OCI-LY1 (cell line): ENCODE data around the gene GAS6.

Source experiments
- H2AFZ ChIP-seq: fragments of 200-600 bp; sonication (generic), shearing (Covaris generic); 2 replicates; pipeline ENCODE4 v1.6.0; 2014; ENCODE audit warnings: antibody characterized with exemption, mild to moderate bottlenecking, low read length
- H3F3A ChIP-seq: fragments of 200-600 bp; sonication (generic), shearing (Covaris generic); 2 replicates; pipeline ENCODE4 v1.6.0; 2014; ENCODE audit warnings: mild to moderate bottlenecking, antibody characterized with exemption, low read length, moderate library complexity; ENCODE audit not compliant: insufficient read depth
- H3K27ac ChIP-seq: fragments of 200-600 bp; sonication (generic); 2 replicates; pipeline ENCODE4 v1.5.1; 2014; ENCODE audit warnings: low read length, mixed run types, mild to moderate bottlenecking, low read depth; ENCODE audit not compliant: poor library complexity, severe bottlenecking
- H3K27me3 ChIP-seq: fragments of 200-600 bp; sonication (generic); 2 replicates; pipeline ENCODE4 v1.6.0; 2014; ENCODE audit warnings: antibody characterized with exemption, mild to moderate bottlenecking, low read length, moderate library complexity; ENCODE audit not compliant: insufficient read depth
- H3K36me3 ChIP-seq: fragments of 200-600 bp; sonication (generic); 2 replicates; pipeline ENCODE4 v1.6.1; 2014; ENCODE audit warnings: mild to moderate bottlenecking, antibody characterized with exemption, low read length, moderate library complexity, mixed read lengths; ENCODE audit not compliant: insufficient read depth
- H3K4me1 ChIP-seq: fragments of 200-600 bp; sonication (generic); 2 replicates; pipeline ENCODE4 v1.5.1; 2014; ENCODE audit warnings: mild to moderate bottlenecking, low read length, moderate library complexity; ENCODE audit not compliant: insufficient read depth, severe bottlenecking
- H3K4me2 ChIP-seq: fragments of 200-600 bp; sonication (generic), shearing (Covaris generic); 2 replicates; pipeline ENCODE4 v1.6.1; 2014; ENCODE audit warnings: low read length
- H3K4me3 ChIP-seq: fragments of 200-600 bp; sonication (generic); 2 replicates; pipeline ENCODE4 v1.5.1; 2014; ENCODE audit warnings: low read length, low read depth, mild to moderate bottlenecking, mixed read lengths; ENCODE audit not compliant: poor library complexity, severe bottlenecking
- H3K79me2 ChIP-seq: fragments of 200-600 bp; shearing (Covaris generic); 2 replicates; pipeline ENCODE4 v1.6.1; 2016; ENCODE audit warnings: mixed run types, low read length, mixed read lengths; ENCODE audit not compliant: insufficient read depth
- H3K9ac ChIP-seq: fragments of 200-600 bp; sonication (generic), shearing (Covaris generic); 2 replicates; pipeline ENCODE4 v1.6.1; 2014; ENCODE audit warnings: mild to moderate bottlenecking, low read length, mixed read lengths
- H3K9me2 ChIP-seq: fragments of 200-600 bp; sonication (generic), shearing (Covaris generic); 2 replicates; pipeline ENCODE4 v1.6.1; 2014; ENCODE audit warnings: low read depth, mild to moderate bottlenecking, low read length, mixed read lengths
- H3K9me3 ChIP-seq: fragments of 200-600 bp; shearing (Covaris generic); 2 replicates; pipeline ENCODE4 v1.6.1; 2014; ENCODE audit warnings: low read length, mixed read lengths
- H4K20me1 ChIP-seq: fragments of 200-600 bp; sonication (generic), shearing (Covaris generic); 2 replicates; pipeline ENCODE4 v1.6.0; 2016; ENCODE audit warnings: mild to moderate bottlenecking, low read length; ENCODE audit not compliant: insufficient read depth
- EZH2 ChIP-seq: fragments of 200-600 bp; sonication (generic), shearing (Covaris generic); IDR thresholded peaks from 2 replicates; pipeline ENCODE4 v1.8.0; 2017; ENCODE audit warnings: borderline replicate concordance, mixed run types, mild to moderate bottlenecking, antibody characterized with exemption, low read length, moderate library complexity, mixed read lengths
- TF ChIP-seq, protein P1 (sequence below): fragments of 200-600 bp; sonication (generic), shearing (Covaris generic); IDR thresholded peaks from 2 replicates; pipeline ENCODE4 v1.5.1; 2017; ENCODE audit warnings: mild to moderate bottlenecking, antibody characterized with exemption, low read length, moderate library complexity, mixed read lengths

GAS6 gene

GRCh38 chr13:113783200-113783881 lies 80.5 kb downstream of the GAS6 start:
- Histone ChIP-seq H3K4me3 (no peak overlapping the region), H3K4me2 (no peak overlapping the region), H3K27ac (no peak overlapping the region), H3K27me3 (peaks cover 15% of the 10 kb centered on the region), H3K79me2 (no peaks in the 10 kb centered on the region), H3K9me2 (no peaks in the 10 kb centered on the region), H2AFZ (no peak overlapping the region), H3K36me3 (no peaks in the 10 kb centered on the region), H3K9ac (no peak overlapping the region), H3K4me1 (no peaks in the 10 kb centered on the region), H3F3A (no peaks in the 10 kb centered on the region), H3K9me3 (no peaks in the 10 kb centered on the region), H4K20me1 (no peaks in the 10 kb centered on the region)
- TF ChIP-seq EZH2 = no peak
- TF ChIP-seq, protein P1, sequence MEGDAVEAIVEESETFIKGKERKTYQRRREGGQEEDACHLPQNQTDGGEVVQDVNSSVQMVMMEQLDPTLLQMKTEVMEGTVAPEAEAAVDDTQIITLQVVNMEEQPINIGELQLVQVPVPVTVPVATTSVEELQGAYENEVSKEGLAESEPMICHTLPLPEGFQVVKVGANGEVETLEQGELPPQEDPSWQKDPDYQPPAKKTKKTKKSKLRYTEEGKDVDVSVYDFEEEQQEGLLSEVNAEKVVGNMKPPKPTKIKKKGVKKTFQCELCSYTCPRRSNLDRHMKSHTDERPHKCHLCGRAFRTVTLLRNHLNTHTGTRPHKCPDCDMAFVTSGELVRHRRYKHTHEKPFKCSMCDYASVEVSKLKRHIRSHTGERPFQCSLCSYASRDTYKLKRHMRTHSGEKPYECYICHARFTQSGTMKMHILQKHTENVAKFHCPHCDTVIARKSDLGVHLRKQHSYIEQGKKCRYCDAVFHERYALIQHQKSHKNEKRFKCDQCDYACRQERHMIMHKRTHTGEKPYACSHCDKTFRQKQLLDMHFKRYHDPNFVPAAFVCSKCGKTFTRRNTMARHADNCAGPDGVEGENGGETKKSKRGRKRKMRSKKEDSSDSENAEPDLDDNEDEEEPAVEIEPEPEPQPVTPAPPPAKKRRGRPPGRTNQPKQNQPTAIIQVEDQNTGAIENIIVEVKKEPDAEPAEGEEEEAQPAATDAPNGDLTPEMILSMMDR = no peak

DNA sequence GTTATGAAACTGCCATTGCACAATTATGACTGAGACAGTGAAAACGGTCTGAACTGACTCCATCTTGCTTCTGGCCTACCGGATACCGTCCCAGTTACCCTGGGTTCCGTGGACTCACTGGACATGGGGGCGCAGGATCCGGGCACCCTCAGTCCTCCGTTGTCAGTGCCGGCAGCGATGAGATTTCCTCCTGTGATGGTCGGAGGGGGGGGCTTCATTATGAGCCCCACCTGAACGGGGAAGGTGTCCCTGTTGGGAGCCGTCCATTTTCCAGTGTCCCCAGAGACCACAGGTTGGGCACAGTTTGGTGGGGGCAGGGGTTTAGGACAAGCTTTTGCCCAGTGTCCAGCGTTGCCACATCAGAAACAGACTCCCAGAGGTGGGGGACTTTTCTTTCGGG lies 81.4 kb downstream of the GAS6 start:
- H3K27ac ChIP-seq = no peak overlapping the region
- H3K9me2 ChIP-seq = no peaks in the 10 kb centered on the region
- H3F3A ChIP-seq = no peaks in the 10 kb centered on the region
- H3K9me3 ChIP-seq = no peaks in the 10 kb centered on the region
- no peaks in the 10 kb centered on the region for H3K36me3 ChIP-seq
- no peak overlapping the region for H3K4me3 ChIP-seq
- no peak overlapping the region for H2AFZ ChIP-seq
- no peak overlapping the region for H3K9ac ChIP-seq
- no peaks in the 10 kb centered on the region for H4K20me1 ChIP-seq
- H3K4me2 ChIP-seq = no peak overlapping the region
- H3K27me3 ChIP-seq = peaks cover 15% of the 10 kb centered on the region
- no peak for TF ChIP-seq EZH2
- TF ChIP-seq, protein P1 = no peak
- H3K4me1 ChIP-seq = no peaks in the 10 kb centered on the region
- H3K79me2 ChIP-seq = no peaks in the 10 kb centered on the region

- H2AFZ ChIP-seq = no peak overlapping the region
- H3K36me3 ChIP-seq = no peaks in the 10 kb centered on the region
- no peak overlapping the region for H3K4me3 ChIP-seq
- peaks cover 15% of the 10 kb centered on the region for H3K27me3 ChIP-seq
- no peak for TF ChIP-seq EZH2
- TF ChIP-seq, protein P1 = no peak
- H3K9ac ChIP-seq = no peak overlapping the region
- no peaks in the 10 kb centered on the region for H3K9me2 ChIP-seq
- H3K9me3 ChIP-seq = no peaks in the 10 kb centered on the region
- H3K4me2 ChIP-seq = no peak overlapping the region
- no peaks in the 10 kb centered on the region for H4K20me1 ChIP-seq
- no peaks in the 10 kb centered on the region for H3K4me1 ChIP-seq
- no peaks in the 10 kb centered on the region for H3K79me2 ChIP-seq
- H3F3A ChIP-seq = no peaks in the 10 kb centered on the region
- H3K27ac ChIP-seq = no peak overlapping the region
Measured at GRCh38 chr13:113781571-113781970, 82.3 kb downstream of the GAS6 start.
